CD4-positive, alpha-beta T cell treated with Interleukin-12 subunit alpha and Interleukin-12 subunit beta, for 1 hour (primary cell): Measurements from ENCODE around the gene SEC23A.

Experiments
- DNase-seq: peaks from one replicate; pipeline ENCODE4 v3.0.0-alpha.2; 2020

Gene SEC23A

DNA sequence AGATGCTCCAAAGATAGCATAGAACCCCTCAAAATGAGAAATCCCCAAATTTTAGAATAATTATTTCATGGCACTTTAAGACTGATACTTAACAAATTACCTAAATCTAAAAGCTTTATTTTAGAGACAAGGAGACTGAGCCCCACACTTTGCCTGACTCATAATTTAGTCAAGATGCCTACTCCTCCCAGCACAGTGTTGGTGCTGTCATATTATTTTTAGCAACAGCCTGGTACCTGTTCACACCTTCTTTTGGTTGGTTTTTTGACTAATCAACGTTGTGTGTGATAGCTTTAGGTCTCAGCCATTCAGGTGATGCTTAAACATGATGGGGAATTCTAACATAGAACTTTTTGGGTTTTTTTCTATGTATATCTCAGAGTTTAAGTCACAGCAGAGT is 120.2 kb downstream of the SEC23A start:
- no peak for DNase-seq

DNA sequence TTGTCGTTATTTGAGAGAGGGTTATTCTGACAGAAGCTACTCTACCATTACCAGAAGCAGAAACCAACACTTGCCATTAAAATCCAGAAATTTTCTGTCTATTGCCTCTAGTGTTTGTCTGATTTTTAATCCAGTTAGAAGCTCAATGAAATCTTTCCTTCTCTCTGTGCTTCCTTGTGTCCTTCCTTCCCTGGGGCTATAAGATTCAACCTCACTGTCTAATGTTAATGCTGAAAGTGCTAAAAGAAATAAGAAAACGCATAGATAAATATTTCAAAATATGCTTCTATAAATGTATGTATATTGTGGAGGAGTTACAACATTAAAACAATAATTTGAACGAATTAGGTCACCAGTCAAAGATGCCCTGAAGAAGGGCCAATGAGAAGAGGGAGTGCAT is 120.8 kb downstream of the SEC23A start:
- DNase-seq: no peak
